ENCODE data around the gene NPC1. TPM values are rescaled to one million over a fixed set of nuclear protein-coding genes. Genes with fewer than 3 reads are reported as not detected.
A peak's percentile ranks its signal among the peaks of the same experiment; 100 is the strongest.

The NPC1 gene
- polyA plus RNA-seq, 1 donor (not counting 4 experiments of a cell fraction or from before 2014, with no cell fraction given) = 49.9 TPM

DNA sequence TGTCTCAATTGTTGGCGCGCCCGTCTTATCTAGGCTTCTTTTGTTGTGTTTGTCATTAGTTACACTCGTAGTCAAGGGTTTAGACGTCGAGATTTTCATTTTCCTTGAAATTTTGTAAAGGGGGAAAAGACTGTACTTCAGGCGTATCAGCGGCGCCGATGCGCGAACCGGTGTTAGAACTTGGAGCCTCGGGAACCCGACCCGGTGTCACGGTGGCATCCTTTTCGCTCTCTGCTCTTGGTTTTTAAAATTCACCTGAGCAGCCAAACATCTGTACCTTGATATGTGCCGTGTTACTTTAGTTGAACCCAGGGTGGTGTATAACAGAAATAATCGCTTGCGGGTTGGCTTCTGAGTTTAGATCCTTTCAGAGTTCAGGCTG, 82.4 kb downstream of the NPC1 start:
- Histone ChIP-seq H4K20me1 (ENCODE audit: control insufficient read depth, extremely low read depth, insufficient read depth, low read length) (no peaks in the 10 kb centered on the region), H3K9ac (ENCODE audit: control insufficient read depth, extremely low read depth, insufficient read depth, low read length) (peak overlapping the region; percentile 87), H3K79me2 (ENCODE audit: control insufficient read depth, insufficient read depth, low read length) (peaks cover 35% of the 10 kb centered on the region), H3K4me3 (ENCODE audit: control insufficient read depth in 2 of 3, extremely low read depth in 1 of 3, insufficient read depth in 2 of 3, low read depth in 1 of 3, low read length in 3 of 3) (peak overlapping the region; percentile 86 to 92 (median 87)), H3K4me2 (ENCODE audit: control insufficient read depth, extremely low read depth, insufficient read depth, low read depth, low read length) (peak overlapping the region; percentile 100), H3K36me3 (ENCODE audit: control insufficient read depth in 2 of 2, extremely low read depth in 1 of 2, insufficient read depth in 2 of 2, low read length in 2 of 2) (peaks cover 9 to 14% of the 10 kb centered on the region in 2 experiments), H3K4me1 (ENCODE audit: control insufficient read depth, extremely low read depth, insufficient read depth, low read length) (peaks cover 20% of the 10 kb centered on the region), H3K9me1 (ENCODE audit: control insufficient read depth, extremely low read depth, insufficient read depth, low read length) (no peaks in the 10 kb centered on the region), H2AFZ (ENCODE audit: control insufficient read depth, low read length) (peak overlapping the region; percentile 30), H3K9me3 (ENCODE audit: control insufficient read depth, low read depth, low read length) (no peaks in the 10 kb centered on the region), H3K27ac (ENCODE audit: control insufficient read depth, insufficient read depth, low read length) (peak overlapping the region; percentile 89), H3K27me3 (ENCODE audit: control insufficient read depth, extremely low read depth, insufficient read depth, low read length) (no peaks in the 10 kb centered on the region)
- no peak for DNase-seq (ENCODE audit: low read depth, low spot score)
- dilution Hi-C loops (cut with MboI; ENCODE audit: extremely low pct_ligation_motif_present, low sequenced_read_pairs) = no loop called here
- FAIRE-seq = no peak
- TF ChIP-seq, protein P1, sequence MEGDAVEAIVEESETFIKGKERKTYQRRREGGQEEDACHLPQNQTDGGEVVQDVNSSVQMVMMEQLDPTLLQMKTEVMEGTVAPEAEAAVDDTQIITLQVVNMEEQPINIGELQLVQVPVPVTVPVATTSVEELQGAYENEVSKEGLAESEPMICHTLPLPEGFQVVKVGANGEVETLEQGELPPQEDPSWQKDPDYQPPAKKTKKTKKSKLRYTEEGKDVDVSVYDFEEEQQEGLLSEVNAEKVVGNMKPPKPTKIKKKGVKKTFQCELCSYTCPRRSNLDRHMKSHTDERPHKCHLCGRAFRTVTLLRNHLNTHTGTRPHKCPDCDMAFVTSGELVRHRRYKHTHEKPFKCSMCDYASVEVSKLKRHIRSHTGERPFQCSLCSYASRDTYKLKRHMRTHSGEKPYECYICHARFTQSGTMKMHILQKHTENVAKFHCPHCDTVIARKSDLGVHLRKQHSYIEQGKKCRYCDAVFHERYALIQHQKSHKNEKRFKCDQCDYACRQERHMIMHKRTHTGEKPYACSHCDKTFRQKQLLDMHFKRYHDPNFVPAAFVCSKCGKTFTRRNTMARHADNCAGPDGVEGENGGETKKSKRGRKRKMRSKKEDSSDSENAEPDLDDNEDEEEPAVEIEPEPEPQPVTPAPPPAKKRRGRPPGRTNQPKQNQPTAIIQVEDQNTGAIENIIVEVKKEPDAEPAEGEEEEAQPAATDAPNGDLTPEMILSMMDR (optimal IDR thresholded peaks at IDR 0.05 in 1 of 3, IDR thresholded peaks at IDR 0.05 in 1 of 3, conservative IDR thresholded peaks at IDR 0.05 in 1 of 3; ENCODE audit: extremely low read depth in 1 of 3, insufficient read depth in 2 of 3, low read length in 3 of 3) = no peak
- TF ChIP-seq EZH2 (IDR thresholded peaks at IDR 0.05; ENCODE audit: low read length) = no peak

GRCh38 chr18:23503038-23503962, 83.0 kb downstream of the NPC1 start, which contains the start of gene RMC1:
RMC1 (plus strand) TSS chr18:23503511; CDS start chr18:23503619, 108 bp downstream.
- H3K9me3 ChIP-seq (ENCODE audit: control insufficient read depth, low read depth, low read length) = no peaks in the 10 kb centered on the region
- peaks cover 5 to 12% of the 10 kb centered on the region in 2 experiments for H3K36me3 ChIP-seq (ENCODE audit: control insufficient read depth in 2 of 2, extremely low read depth in 1 of 2, insufficient read depth in 2 of 2, low read length in 2 of 2)
- no peak for DNase-seq (ENCODE audit: low read depth, low spot score)
- peak within 1 kb of the TSS; percentile 100 for H3K4me2 ChIP-seq (ENCODE audit: control insufficient read depth, extremely low read depth, insufficient read depth, low read depth, low read length)
- no peaks in the 10 kb centered on the region for H3K9me1 ChIP-seq (ENCODE audit: control insufficient read depth, extremely low read depth, insufficient read depth, low read length)
- H3K27ac ChIP-seq (ENCODE audit: control insufficient read depth, insufficient read depth, low read length) = peak within 1 kb of the TSS; percentile 89
- dilution Hi-C loops (cut with MboI; ENCODE audit: extremely low pct_ligation_motif_present, low sequenced_read_pairs) = no loop called here
- TF ChIP-seq, protein P1 (optimal IDR thresholded peaks at IDR 0.05 in 1 of 3, IDR thresholded peaks at IDR 0.05 in 1 of 3, conservative IDR thresholded peaks at IDR 0.05 in 1 of 3; ENCODE audit: extremely low read depth in 1 of 3, insufficient read depth in 2 of 3, low read length in 3 of 3) = peak in 2 of 3 experiments; percentile 7 to 8
- no peak for TF ChIP-seq EZH2 (IDR thresholded peaks at IDR 0.05; ENCODE audit: low read length)
- H3K27me3 ChIP-seq (ENCODE audit: control insufficient read depth, extremely low read depth, insufficient read depth, low read length) = no peaks in the 10 kb centered on the region
- H3K4me1 ChIP-seq (ENCODE audit: control insufficient read depth, extremely low read depth, insufficient read depth, low read length) = peaks cover 21% of the 10 kb centered on the region
- H2AFZ ChIP-seq (ENCODE audit: control insufficient read depth, low read length) = peak within 1 kb of the TSS; percentile 94
- peak within 1 kb of the TSS; percentile 86 to 92 (median 87) for H3K4me3 ChIP-seq (ENCODE audit: control insufficient read depth in 2 of 3, extremely low read depth in 1 of 3, insufficient read depth in 2 of 3, low read depth in 1 of 3, low read length in 3 of 3)
- peaks cover 34% of the 10 kb centered on the region for H3K79me2 ChIP-seq (ENCODE audit: control insufficient read depth, insufficient read depth, low read length)
- H3K9ac ChIP-seq (ENCODE audit: control insufficient read depth, extremely low read depth, insufficient read depth, low read length) = peak within 1 kb of the TSS; percentile 87
- FAIRE-seq = no peak
- no peaks in the 10 kb centered on the region for H4K20me1 ChIP-seq (ENCODE audit: control insufficient read depth, extremely low read depth, insufficient read depth, low read length)
